Heart left ventricle (tissue), 13 donors: ENCODE results near the gene ASIC2.
"Not testable (repeated sequence)": the region's sequence is repeated elsewhere in the genome, so short reads cannot be mapped to it uniquely, and the experiment has no call there.

Source experiments
- CTCF ChIP-seq, 12 donors: fragments of 200-600 bp; sonication (generic) in 4 of 12; IDR thresholded peaks; one replicate each; pipeline versions ENCODE4 v1.5.0 to v1.8.0; 2018 to 2022; ENCODE audit warnings: antibody characterized with exemption in 12 of 12, mild to moderate bottlenecking in 5 of 12
- POLR2A ChIP-seq, 2 donors: fragments of 450-650 bp; IDR thresholded peaks; one replicate each; pipeline ENCODE4 v1.6.1; 2017; ENCODE audit warnings: antibody characterized with exemption in 2 of 2, mild to moderate bottlenecking in 2 of 2, moderate library complexity in 2 of 2
- donor health status: ischemic (EF 13 %, LVEDD 7.1; RV severe dilation, severe dysfunction).
- donor health status: DM: no; HTN: yes; CAD: no.
- donor health status: DM: no; HTN: no; CAD: no.
- donor health status: ischemic (EF 25% LVEDD 6.9; RV normal size, moderate dysfunction).
- donor health status: ischemic (EF 25% LVEDD 5.7; RV mildly dilated, moderate dysfunction).
- donor health status: ischemic (EF 35%, LVEDD 5.7; RV mildly dilated, moderate dysfunction).
- donor health status: nonischemic (EF 11% LVEDD 7.7; RV severe dilation, severe dysfunction).
- donor health status: DM: yes; HTN: yes; CAD: no.
- donor health status: PGD.
- donor health status: ischemic (EF 29% LVEDD 5.4; RV normal size, mild dysfunction).
- donor health status: nonischemic (EF 23%, LVEDD 6.1; RV moderate dilation, normal function).

GRCh38 chr17:32987868-32988267 lies 305.2 kb downstream of the ASIC2 start:
- not testable (repeated sequence) for TF ChIP-seq CTCF, POLR2A (IDR thresholded peaks at IDR 0.05)
